Muscle of arm (tissue), 14 donors: ENCODE data around the gene CRYBB1. TPM values are rescaled to one million over a fixed set of nuclear protein-coding genes. Genes with fewer than 3 reads are reported as not detected.

ENCODE experiments used
- DNase-seq: peaks from one replicate; pipeline ENCODE4 v3.0.0-alpha.2; 2013
- long read RNA-seq, 11 donors: transcript quantifications; one replicate each; lab custom pipeline, GENCODE V29; 2026
- polyA plus RNA-seq, 12 donors: library from polyadenylated mRNA; unstranded; fragments of 120-200 nt; gene quantifications; one replicate each; pipeline ENCODE4 v1.2.1, GENCODE V29; 2013; ENCODE audit not compliant: insufficient read length in 12 of 12

CRYBB1 gene
- polyA plus RNA-seq: 1 to 10 TPM in 8 of 12 donors, under 1 TPM in 2, not detected in 2; 0.71 to 2.2 (median 1.1) TPM
- long read RNA-seq, donor 1: 0 reads
- long read RNA-seq, donor 2, partial matches to known transcripts: 0 of 1 reads
- long read RNA-seq, donor 2, other reads (novel, unspliced or antisense): 0 of 1 reads
- long read RNA-seq, donor 3, partial matches to known transcripts: 0 of 2 reads
- long read RNA-seq, donor 3, other reads (novel, unspliced or antisense): 0 of 2 reads
- long read RNA-seq, donor 4, partial matches to known transcripts: 0 of 2 reads
- long read RNA-seq, donor 4, other reads (novel, unspliced or antisense): 0 of 2 reads
- long read RNA-seq, donor 5: 0 reads
- long read RNA-seq, donor 6: 0 reads
- long read RNA-seq, donor 7: 0 reads
- long read RNA-seq, donor 8: 0 reads
- long read RNA-seq, donor 9, partial matches to known transcripts: 0 of 1 reads
- long read RNA-seq, donor 9, other reads (novel, unspliced or antisense): 0 of 1 reads
- long read RNA-seq, donor 10, partial matches to known transcripts: 0 of 1 reads
- long read RNA-seq, donor 10, other reads (novel, unspliced or antisense): 0 of 1 reads
- long read RNA-seq, donor 11: 0 reads

- DNase-seq: peak; percentile 22
Observed at GRCh38 chr22:26617271-26618199, at the start of gene CRYBB1. CRYBB1 (minus strand) TSS chr22:26618027; CDS start chr22:26616319, 1,708 bp downstream.

- no peak for DNase-seq
Observed at GRCh38 chr22:26667140-26667539, 49.3 kb upstream of the CRYBB1 start.

GRCh38 chr22:26665813-26666231, 48.0 kb upstream of the CRYBB1 start:
- DNase-seq: peak; percentile 36

GRCh38 chr22:26663374-26663923, 45.6 kb upstream of the CRYBB1 start:
- no peak for DNase-seq

GRCh38 chr22:26662160-26662559, 44.3 kb upstream of the CRYBB1 start:
- DNase-seq: no peak

- DNase-seq: no peak
Observed at GRCh38 chr22:26660961-26661578, 43.2 kb upstream of the CRYBB1 start.

- no peak for DNase-seq
Observed at GRCh38 chr22:26660356-26660755, 42.5 kb upstream of the CRYBB1 start.

GRCh38 chr22:26658671-26659478, 41.0 kb upstream of the CRYBB1 start:
- no peak for DNase-seq

- no peak for DNase-seq
Observed at GRCh38 chr22:26658161-26658560, 40.3 kb upstream of the CRYBB1 start.

GRCh38 chr22:26656891-26657851, 39.3 kb upstream of the CRYBB1 start, which contains the start of gene MIAT:
MIAT (plus strand) TSS chr22:26657588.
- no peak for DNase-seq

- no peak for DNase-seq
Observed at GRCh38 chr22:26651815-26652214, 34.0 kb upstream of the CRYBB1 start.

GRCh38 chr22:26650722-26651421, 33.0 kb upstream of the CRYBB1 start:
- no peak for DNase-seq

GRCh38 chr22:26648528-26649388, 30.9 kb upstream of the CRYBB1 start:
- no peak for DNase-seq

- DNase-seq: no peak
Observed at GRCh38 chr22:26648011-26648497, 30.2 kb upstream of the CRYBB1 start.

- DNase-seq: no peak
Observed at GRCh38 chr22:26646158-26646557, 28.3 kb upstream of the CRYBB1 start.

GRCh38 chr22:26643418-26644100, 25.7 kb upstream of the CRYBB1 start:
- no peak for DNase-seq
